GM12878 (cell line): Measurements from ENCODE around the gene CCT6A. TPM values are rescaled to one million over a fixed set of nuclear protein-coding genes. Genes with fewer than 3 reads are reported as not detected.

Experiments
- ATAC-seq: fragments of 200-7000 bp; cut with Tn5 transposase; 3 replicates; pipeline ENCODE4 v1.9.1; 2020; ENCODE audit warnings: mild to moderate bottlenecking, moderate library complexity
- BruUV-seq: library from RNA; stranded (reverse); fragments of 400-500 nt; replicated peaks from 2 replicates; lab custom pipeline; 2021; lab: Mats Ljungman, UMichigan
- CTCF ChIA-PET: fragments of 300-600 bp; sonication (Branson Sonifier 250); formaldehyde crosslinking; extraction: SDS; loops from one replicate; lab custom pipeline; 2021; ENCODE audit warnings: inconsistent platforms; lab: Yijun Ruan, JAX
- POLR2A ChIA-PET: fragments of 350-600 bp; formaldehyde crosslinking; extraction: SDS; loops from one replicate; lab custom pipeline; 2021; ENCODE audit warnings: inconsistent platforms; lab: Charles Lee
- RAD21 ChIA-PET: fragments of 300-600 bp; sonication (Branson Sonifier 250); formaldehyde crosslinking; loops from one replicate; lab custom pipeline; 2023; ENCODE audit warnings: antibody characterized with exemption; ENCODE audit not compliant: unreplicated experiment; lab: Charles Lee
- SMC1A ChIA-PET: fragments of 300-600 bp; sonication (Branson Sonifier 250); formaldehyde crosslinking; loops from one replicate; lab custom pipeline; 2023; ENCODE audit not compliant: unreplicated experiment, uncharacterized antibody; lab: Charles Lee
- DNase-seq: peaks from one replicate; pipeline ENCODE4 v3.0.0-alpha.2; 2011; ENCODE audit warnings: low read depth, low spot score
- FAIRE-seq: peaks from 3 replicates; lab custom pipeline; 2011; peaks lifted over from hg19 to GRCh38; lab: Jason Lieb, UNC
- H2AFZ ChIP-seq: 2 replicates; pipeline ENCODE4 v1.6.0; 2011; ENCODE audit warnings: low read depth, low read length, control low read depth; ENCODE audit not compliant: control insufficient read depth
- H3K27ac ChIP-seq: 2 replicates; pipeline ENCODE4 v1.5.1; 2011; ENCODE audit warnings: control low read depth; ENCODE audit not compliant: control insufficient read depth, insufficient read depth
- H3K27me3 ChIP-seq, 2 experiments: replicated peaks in 1 of 2; 2 replicates each; pipeline versions ENCODE4 v1.6.0 to v1.6.1; 2011; ENCODE audit warnings: low read length in 1 of 2; ENCODE audit not compliant: control insufficient read depth in 2 of 2, insufficient read depth in 2 of 2
- H3K36me3 ChIP-seq, 2 experiments: 2 replicates each; pipeline ENCODE4 v1.5.1; 2011; ENCODE audit warnings: low read length in 1 of 2; ENCODE audit not compliant: control insufficient read depth in 2 of 2, insufficient read depth in 2 of 2
- H3K4me1 ChIP-seq: 2 replicates; pipeline ENCODE4 v1.6.1; 2011; ENCODE audit warnings: mild to moderate bottlenecking, low read length, moderate library complexity, mixed read lengths; ENCODE audit not compliant: control insufficient read depth, insufficient read depth
- H3K4me2 ChIP-seq: 2 replicates; pipeline ENCODE4 v1.6.0; 2011; ENCODE audit warnings: control low read depth; ENCODE audit not compliant: control insufficient read depth, insufficient read depth
- H3K4me3 ChIP-seq: fragments of 200-600 bp; sonication (generic); 2 replicates; pipeline ENCODE4 v1.5.1; 2016
- H3K79me2 ChIP-seq: 2 replicates; pipeline ENCODE4 v1.6.0; 2011; ENCODE audit warnings: low read length; ENCODE audit not compliant: control insufficient read depth, insufficient read depth
- H3K9ac ChIP-seq: 2 replicates; pipeline ENCODE4 v1.8.0; 2011; ENCODE audit warnings: low read length, control low read depth, mixed read lengths; ENCODE audit not compliant: control insufficient read depth, insufficient read depth
- H3K9me3 ChIP-seq: replicated peaks from 3 replicates; pipeline ENCODE4 v1.5.1; 2011; ENCODE audit warnings: mild to moderate bottlenecking, low read length; ENCODE audit not compliant: control insufficient read depth, insufficient read depth
- H4K20me1 ChIP-seq: 2 replicates; pipeline ENCODE4 v1.6.0; 2011; ENCODE audit not compliant: control insufficient read depth, insufficient read depth
- WGBS: methylation state at CpG from one replicate; pipeline ENCODE4 v1.1.6; 2016; ENCODE audit warnings: low lambda C conversion rate; ENCODE audit not compliant: insufficient replicate concordance, insufficient coverage; ENCODE audit errors: missing lambda C conversion rate; 5-methylcytosine and 5-hydroxymethylcytosine counted together
- in situ Hi-C: fragments of 300-500 bp; cut with MboI; formaldehyde crosslinking; loops from 9 replicates; pipeline ENCODE4 v1.14.3; 2018; ENCODE audit warnings: mixed read lengths
- intact Hi-C: fragments of 100-400 bp; cut with micrococcal nuclease; formaldehyde crosslinking; loops from one replicate; pipeline ENCODE4 v1.14.2; 2022; ENCODE audit not compliant: unreplicated experiment
- polyA plus RNA-seq, 11 experiments: library from polyadenylated mRNA; depleted of rRNA in 4 of 11; unstranded in 6 of 11; stranded (reverse) in 5 of 11; fragments of >200 nt; fragmentation: Nextera tagmentation in 4 of 11; fragmentation: Illumina TruSeq in 1 of 11; extraction: Ambion mirVana in 4 of 11; extraction: Trizol in 1 of 11; gene quantifications; 1 replicate in 1 of 11; 2 replicates in 10 of 11; pipeline versions ENCODE4 v1.2.1 to v1.2.3, GENCODE V29; 2011 to 2016; ENCODE audit warnings: inconsistent platforms in 2 of 11, missing spikeins in 2 of 11, low read depth in 1 of 11
- total RNA-seq, 4 experiments: library from RNA; depleted of rRNA in 3 of 4; stranded (reverse); fragments of >200 nt in 3 of 4; fragmentation: Illumina TruSeq in 1 of 4; extraction: Trizol in 1 of 4; gene quantifications; 2 replicates each; pipeline versions ENCODE4 v1.2.1 to v1.2.3, GENCODE V29; 2013 to 2021
- TF ChIP-seq, protein P1 (sequence below): IDR thresholded peaks from 2 replicates; pipeline ENCODE4 v1.6.1; 2011; ENCODE audit warnings: borderline replicate concordance, low read depth, mild to moderate bottlenecking, moderate library complexity, low read length; ENCODE audit not compliant: insufficient read depth, poor library complexity, severe bottlenecking
- TF ChIP-seq, protein P2 (sequence below): fragments of 450-650 bp; IDR thresholded peaks from 2 replicates; pipeline ENCODE4 v1.6.1; 2017; ENCODE audit warnings: mild to moderate bottlenecking

Gene CCT6A
- total and polyA plus RNA-seq, 10 of the 15 experiments (the other 5 are each of a cell fraction or from before 2014, with no cell fraction given): 191 to 480 (median 296) TPM

DNA sequence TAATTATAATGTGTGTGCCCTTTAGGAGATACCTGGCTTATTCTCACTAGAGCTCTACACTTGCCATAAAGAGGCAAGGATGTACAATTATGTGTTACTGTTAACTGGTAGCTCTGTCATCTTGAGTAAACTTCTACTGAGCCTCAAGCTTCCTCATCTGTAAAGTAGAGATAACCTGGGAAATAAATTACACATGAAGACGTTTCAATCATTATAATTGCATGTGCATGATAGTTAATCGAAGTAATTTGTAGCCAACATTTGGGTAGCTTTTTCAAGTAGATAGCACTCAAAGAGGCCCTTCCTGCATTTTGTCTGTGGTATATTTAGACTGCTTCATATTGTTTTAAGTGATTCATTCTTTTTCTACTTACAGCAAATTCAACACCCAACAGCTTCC lies 2.4 kb downstream of the CCT6A start:
- DNase-seq (no peak), FAIRE-seq (no peak), ATAC-seq (no peak)
- Histone ChIP-seq H3K4me1 (peaks cover 14% of the 10 kb centered on the region), H4K20me1 (no peaks in the 10 kb centered on the region; the same call in 1 of the 2 replicates), H3K9me3 (no peaks in the 10 kb centered on the region), H3K4me3 (peak overlapping the region; percentile 64), H3K27ac (no peak overlapping the region), H3K4me2 (peak overlapping the region; percentile 43), H3K36me3 (peaks cover 1 to 19% of the 10 kb centered on the region in 2 experiments; a peak in 3 of 4 replicates), H2AFZ (no peak overlapping the region), H3K27me3 (no peaks in the 10 kb centered on the region), H3K9ac (no peak overlapping the region), H3K79me2 (peaks cover 61% of the 10 kb centered on the region)
- BruUV-seq: no TSS peak
- ChIA-PET SMC1A (interaction anchor here (1.5 kb wide), 1 partner anchor 8 kb away, joined by 5 read pairs; no protein-coding TSS in a partner anchor), CTCF (interaction anchor here (0.6 to 2.1 kb wide), 6 partner anchors 9 to 90 kb away, joined by 3 to 5 read pairs (median 4); partner anchors contain the start of gene SUMF2), POLR2A (interaction anchor here (1.2 to 2.6 kb wide), 2 partner anchors 10 to 18 kb away, joined by 6 to 18 read pairs; partner anchors contain the start of gene SUMF2), RAD21 (interaction anchor here (0.9 kb wide), 1 partner anchor 9 kb away, joined by 4 read pairs; no protein-coding TSS in a partner anchor)
- intact Hi-C loops: loop anchor here (5.0 kb wide), 2 partner anchors 482 to 517 kb away; partner anchors contain the start of gene VOPP1
- 91% methylated on average over 2 of the region's 2 CpGs for WGBS
- in situ Hi-C loops: no loop called here
- TF ChIP-seq, protein P1, sequence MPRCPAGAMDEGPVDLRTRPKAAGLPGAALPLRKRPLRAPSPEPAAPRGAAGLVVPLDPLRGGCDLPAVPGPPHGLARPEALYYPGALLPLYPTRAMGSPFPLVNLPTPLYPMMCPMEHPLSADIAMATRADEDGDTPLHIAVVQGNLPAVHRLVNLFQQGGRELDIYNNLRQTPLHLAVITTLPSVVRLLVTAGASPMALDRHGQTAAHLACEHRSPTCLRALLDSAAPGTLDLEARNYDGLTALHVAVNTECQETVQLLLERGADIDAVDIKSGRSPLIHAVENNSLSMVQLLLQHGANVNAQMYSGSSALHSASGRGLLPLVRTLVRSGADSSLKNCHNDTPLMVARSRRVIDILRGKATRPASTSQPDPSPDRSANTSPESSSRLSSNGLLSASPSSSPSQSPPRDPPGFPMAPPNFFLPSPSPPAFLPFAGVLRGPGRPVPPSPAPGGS: peak; percentile 29
- TF ChIP-seq, protein P2, sequence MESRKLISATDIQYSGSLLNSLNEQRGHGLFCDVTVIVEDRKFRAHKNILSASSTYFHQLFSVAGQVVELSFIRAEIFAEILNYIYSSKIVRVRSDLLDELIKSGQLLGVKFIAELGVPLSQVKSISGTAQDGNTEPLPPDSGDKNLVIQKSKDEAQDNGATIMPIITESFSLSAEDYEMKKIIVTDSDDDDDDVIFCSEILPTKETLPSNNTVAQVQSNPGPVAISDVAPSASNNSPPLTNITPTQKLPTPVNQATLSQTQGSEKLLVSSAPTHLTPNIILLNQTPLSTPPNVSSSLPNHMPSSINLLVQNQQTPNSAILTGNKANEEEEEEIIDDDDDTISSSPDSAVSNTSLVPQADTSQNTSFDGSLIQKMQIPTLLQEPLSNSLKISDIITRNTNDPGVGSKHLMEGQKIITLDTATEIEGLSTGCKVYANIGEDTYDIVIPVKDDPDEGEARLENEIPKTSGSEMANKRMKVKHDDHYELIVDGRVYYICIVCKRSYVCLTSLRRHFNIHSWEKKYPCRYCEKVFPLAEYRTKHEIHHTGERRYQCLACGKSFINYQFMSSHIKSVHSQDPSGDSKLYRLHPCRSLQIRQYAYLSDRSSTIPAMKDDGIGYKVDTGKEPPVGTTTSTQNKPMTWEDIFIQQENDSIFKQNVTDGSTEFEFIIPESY: no peak
